Dendritic cell treated with granulocyte-macrophage colony-stimulating factor and Interleukin-4, amounts not matched to agents 40 ng/mL and 50 ng/mL, for 4 days (primary cell): ENCODE results near the gene UQCRQ.

Experiments
- H3K27ac Mint-ChIP-seq: one replicate; pipeline ENCODE4 v1.8.0; 2022; ENCODE audit warnings: mild to moderate bottlenecking, mixed read lengths
- H3K27me3 Mint-ChIP-seq: one replicate; pipeline ENCODE4 v1.8.0; 2022; ENCODE audit warnings: mild to moderate bottlenecking, mixed read lengths
- H3K36me3 Mint-ChIP-seq: one replicate; pipeline ENCODE4 v1.8.0; 2022; ENCODE audit warnings: low read depth, mixed read lengths
- H3K4me1 Mint-ChIP-seq: one replicate; pipeline ENCODE4 v1.8.0; 2022; ENCODE audit warnings: low read depth, mixed read lengths
- H3K4me3 Mint-ChIP-seq: one replicate; pipeline ENCODE4 v1.8.0; 2022; ENCODE audit warnings: mild to moderate bottlenecking, moderate library complexity, mixed read lengths
- H3K9me3 Mint-ChIP-seq: one replicate; pipeline ENCODE4 v1.8.0; 2022; ENCODE audit warnings: mixed read lengths
- intact Hi-C: fragments of 100-400 bp; cut with micrococcal nuclease; formaldehyde crosslinking; loops from one replicate; pipeline ENCODE4 v1.15.0; 2022

UQCRQ gene

DNA sequence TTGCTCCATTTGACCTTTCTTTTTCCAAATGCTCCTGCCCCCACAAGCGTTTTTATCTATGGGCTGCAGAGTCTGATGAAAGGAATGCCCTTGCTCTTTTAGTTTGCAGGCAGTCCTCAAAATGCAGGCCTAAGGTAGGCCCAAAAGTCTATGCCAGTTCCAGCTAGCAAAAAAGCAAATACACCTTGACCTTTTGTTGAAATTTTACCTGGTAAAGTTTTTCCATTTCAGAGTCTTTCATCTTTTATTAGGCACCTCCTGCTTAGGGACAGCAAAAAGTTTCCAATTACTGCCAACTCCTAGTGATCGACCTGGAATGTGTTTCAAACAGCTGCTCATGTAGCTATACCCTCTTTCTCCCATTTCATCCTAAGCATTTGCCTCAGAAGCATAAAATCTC is 4.4 kb downstream of the UQCRQ start:
- Mint-ChIP-seq H3K4me1 (peaks cover 14% of the 10 kb centered on the region), H3K27me3 (no peaks in the 10 kb centered on the region), H3K4me3 (no peak overlapping the region), H3K27ac (no peak overlapping the region), H3K36me3 (peaks cover 78% of the 10 kb centered on the region), H3K9me3 (no peaks in the 10 kb centered on the region)
- intact Hi-C loops: no loop called here

DNA sequence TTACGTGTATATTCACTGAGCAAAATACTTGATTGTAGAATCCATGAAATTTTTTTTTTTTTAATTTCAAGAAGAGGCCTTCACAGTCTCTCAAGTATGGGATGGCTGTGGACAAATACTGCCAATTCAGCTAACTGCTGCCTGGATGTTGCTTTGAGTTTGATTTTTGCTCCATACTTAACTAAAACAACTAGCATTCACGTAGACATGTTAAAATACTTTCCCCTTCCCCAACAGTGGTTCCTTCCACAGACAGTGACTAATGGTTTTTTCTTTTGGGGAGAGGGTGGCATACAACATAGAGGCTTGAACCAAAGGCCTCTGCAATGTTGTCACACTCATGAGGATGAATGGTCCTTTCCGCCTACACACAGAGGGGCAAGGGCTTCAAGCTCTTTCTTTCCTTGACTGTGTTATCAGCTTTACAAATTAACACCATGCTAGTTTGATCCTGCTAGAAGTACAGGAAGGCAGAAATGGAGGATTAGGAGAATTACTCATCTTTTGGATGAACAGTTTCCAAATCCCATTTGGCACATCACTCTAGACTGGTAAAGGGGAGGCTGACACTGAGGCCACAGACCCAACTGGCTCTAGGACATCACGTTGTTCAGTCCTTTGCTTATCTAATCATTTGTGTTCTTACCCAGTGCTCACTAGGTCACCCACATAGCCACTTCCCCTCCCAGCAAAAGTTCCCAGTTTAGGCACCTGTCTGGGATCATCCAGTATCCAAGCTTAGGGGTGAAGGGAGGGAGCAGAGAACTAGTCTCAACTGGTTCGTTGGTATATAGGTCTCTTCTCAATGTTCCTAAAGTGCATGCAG is 5.2 kb downstream of the UQCRQ start:
- peaks cover 9% of the 10 kb centered on the region for H3K4me1 Mint-ChIP-seq
- no peak overlapping the region for H3K4me3 Mint-ChIP-seq
- no peak overlapping the region for H3K27ac Mint-ChIP-seq
- intact Hi-C loops: no loop called here
- no peaks in the 10 kb centered on the region for H3K9me3 Mint-ChIP-seq
- H3K36me3 Mint-ChIP-seq: peaks cover 73% of the 10 kb centered on the region
- no peaks in the 10 kb centered on the region for H3K27me3 Mint-ChIP-seq

DNA sequence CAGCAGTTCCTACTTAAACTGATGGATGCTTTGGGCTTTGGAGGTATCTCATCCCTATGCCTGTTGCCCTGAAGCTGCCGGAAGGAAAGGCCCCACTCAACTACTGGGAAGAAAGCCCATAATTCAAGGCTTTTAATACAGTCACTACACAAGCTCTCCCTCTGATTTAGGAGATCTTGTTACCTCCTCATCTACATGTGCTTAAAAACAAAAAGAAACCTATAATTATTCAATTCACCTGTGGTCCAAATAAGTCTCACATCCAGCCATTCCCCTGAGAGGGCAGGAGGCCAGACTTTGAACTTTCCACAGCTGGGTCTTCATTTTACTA is 6.3 kb downstream of the UQCRQ start:
- Mint-ChIP-seq H3K36me3 (peaks cover 65% of the 10 kb centered on the region), H3K4me1 (peaks cover 1% of the 10 kb centered on the region), H3K4me3 (no peak overlapping the region), H3K9me3 (no peaks in the 10 kb centered on the region), H3K27ac (no peak overlapping the region), H3K27me3 (no peaks in the 10 kb centered on the region)
- intact Hi-C loops: no loop called here

- no peaks in the 10 kb centered on the region for H3K27me3 Mint-ChIP-seq
- no peaks in the 10 kb centered on the region for H3K9me3 Mint-ChIP-seq
- no peak within 1 kb of the TSS for H3K4me3 Mint-ChIP-seq
- H3K27ac Mint-ChIP-seq: no peak within 1 kb of the TSS
- no peaks in the 10 kb centered on the region for H3K4me1 Mint-ChIP-seq
- intact Hi-C loops: no loop called here
- peaks cover 65% of the 10 kb centered on the region for H3K36me3 Mint-ChIP-seq
Observed at GRCh38 chr5:132873119-132873929, 6.9 kb downstream of the UQCRQ start, which contains the start of gene LEAP2. Gene LEAP2 (plus strand): TSS chr5:132873668. CDS start chr5:132873695, 27 bp downstream.

GRCh38 chr5:132873930-132874271 is 7.5 kb downstream of the UQCRQ start:
- Mint-ChIP-seq H3K36me3 (peaks cover 65% of the 10 kb centered on the region), H3K9me3 (no peaks in the 10 kb centered on the region), H3K27me3 (no peaks in the 10 kb centered on the region), H3K4me3 (no peak overlapping the region), H3K27ac (no peak overlapping the region), H3K4me1 (no peaks in the 10 kb centered on the region)
- intact Hi-C loops: no loop called here

- H3K9me3 Mint-ChIP-seq: no peaks in the 10 kb centered on the region
- intact Hi-C loops: no loop called here
- no peaks in the 10 kb centered on the region for H3K27me3 Mint-ChIP-seq
- H3K27ac Mint-ChIP-seq: no peak overlapping the region
- no peak overlapping the region for H3K4me3 Mint-ChIP-seq
- peaks cover 66% of the 10 kb centered on the region for H3K36me3 Mint-ChIP-seq
- no peaks in the 10 kb centered on the region for H3K4me1 Mint-ChIP-seq
Observed at GRCh38 chr5:132876020-132876759, 9.7 kb downstream of the UQCRQ start.

DNA sequence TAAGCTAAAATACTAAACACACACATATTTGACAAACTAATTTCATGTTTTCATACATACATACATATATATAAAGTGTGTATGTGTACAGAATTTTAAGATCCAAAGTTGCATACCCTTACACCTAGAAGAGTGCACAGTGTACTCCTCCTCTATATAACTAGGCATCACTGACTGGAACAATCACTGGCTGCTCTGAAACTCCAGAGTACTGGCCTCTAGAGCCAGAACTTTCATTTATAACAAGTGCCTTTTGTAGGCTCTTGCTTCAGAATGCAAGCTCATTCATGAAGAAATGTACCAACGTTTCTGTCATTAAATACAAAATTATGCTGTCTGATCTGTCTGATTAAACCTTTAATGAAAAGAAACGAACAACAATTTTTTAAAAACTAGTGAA is 11.0 kb downstream of the UQCRQ start:
- intact Hi-C loops: no loop called here
- no peak overlapping the region for H3K4me3 Mint-ChIP-seq
- no peak overlapping the region for H3K27ac Mint-ChIP-seq

GRCh38 chr5:132877938-132878337 is 11.5 kb downstream of the UQCRQ start:
- H3K27ac Mint-ChIP-seq: no peak overlapping the region
- H3K4me1 Mint-ChIP-seq: no peaks in the 10 kb centered on the region
- intact Hi-C loops: no loop called here
- H3K27me3 Mint-ChIP-seq: no peaks in the 10 kb centered on the region
- peaks cover 69% of the 10 kb centered on the region for H3K36me3 Mint-ChIP-seq
- H3K9me3 Mint-ChIP-seq: no peaks in the 10 kb centered on the region
- H3K4me3 Mint-ChIP-seq: no peak overlapping the region

More for the DNA sequence above, 11.0 kb downstream of the UQCRQ start:
- Mint-ChIP-seq H3K36me3 (peaks cover 68% of the 10 kb centered on the region), H3K9me3 (no peaks in the 10 kb centered on the region), H3K4me1 (no peaks in the 10 kb centered on the region), H3K27me3 (no peaks in the 10 kb centered on the region)

- Mint-ChIP-seq H3K4me3 (no peak overlapping the region), H3K27me3 (no peaks in the 10 kb centered on the region), H3K9me3 (no peaks in the 10 kb centered on the region), H3K27ac (no peak overlapping the region), H3K36me3 (peaks cover 88% of the 10 kb centered on the region), H3K4me1 (peaks cover 23% of the 10 kb centered on the region)
- intact Hi-C loops: loop anchor here (1.0 to 5.0 kb wide), 2 partner anchors 53 to 496 kb away; partner anchors contain the start of gene SHROOM1
Observed at GRCh38 chr5:132883261-132883834, 16.9 kb downstream of the UQCRQ start.

- Mint-ChIP-seq H3K4me3 (no peak overlapping the region), H3K27me3 (no peaks in the 10 kb centered on the region), H3K27ac (no peak overlapping the region), H3K4me1 (peaks cover 23% of the 10 kb centered on the region), H3K9me3 (no peaks in the 10 kb centered on the region), H3K36me3 (peaks cover 84% of the 10 kb centered on the region)
- intact Hi-C loops: loop anchor here (5.0 kb wide), 1 partner anchor 497 kb away; no protein-coding TSS in a partner anchor
Observed at GRCh38 chr5:132884548-132884947, 18.1 kb downstream of the UQCRQ start.

DNA sequence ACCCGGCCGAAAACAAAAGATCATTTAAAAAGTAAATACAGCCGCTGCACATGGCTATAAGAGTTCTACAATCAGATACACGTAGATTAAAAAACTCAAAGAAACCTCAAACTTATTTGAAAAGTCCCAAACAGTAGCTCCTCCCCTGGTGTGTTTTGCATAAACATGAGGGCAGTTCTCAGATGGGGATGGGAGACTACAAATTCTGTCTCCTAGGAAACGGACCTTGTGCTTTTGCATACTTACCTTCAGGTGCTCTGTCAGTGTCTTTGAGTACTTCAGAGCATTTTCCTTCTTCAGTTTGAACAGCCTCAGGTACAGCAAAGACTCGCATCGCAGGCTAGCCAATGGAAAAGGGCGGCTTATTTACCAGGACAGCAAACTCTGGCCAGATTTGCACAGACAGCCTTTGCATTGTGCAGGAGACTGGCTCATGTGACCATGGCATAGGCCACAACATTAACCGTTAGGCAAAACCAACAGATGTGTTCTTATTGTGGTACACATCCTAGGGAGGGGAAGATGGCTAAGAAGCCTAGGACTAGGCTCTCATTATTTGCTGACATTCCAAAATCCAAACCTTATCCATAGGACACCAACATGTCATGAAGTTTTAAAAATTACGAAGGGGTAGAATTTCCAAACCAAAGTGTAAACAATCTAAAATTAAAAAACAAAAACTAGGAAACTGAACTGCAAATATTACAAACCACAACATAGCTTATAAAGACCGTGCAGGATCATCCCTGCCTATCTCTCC is 19.8 kb downstream of the UQCRQ start:
- no peaks in the 10 kb centered on the region for H3K27me3 Mint-ChIP-seq
- H3K9me3 Mint-ChIP-seq: no peaks in the 10 kb centered on the region
- peaks cover 23% of the 10 kb centered on the region for H3K4me1 Mint-ChIP-seq
- no peak overlapping the region for H3K27ac Mint-ChIP-seq
- intact Hi-C loops: no loop called here
- H3K36me3 Mint-ChIP-seq: peaks cover 83% of the 10 kb centered on the region
- no peak overlapping the region for H3K4me3 Mint-ChIP-seq

DNA sequence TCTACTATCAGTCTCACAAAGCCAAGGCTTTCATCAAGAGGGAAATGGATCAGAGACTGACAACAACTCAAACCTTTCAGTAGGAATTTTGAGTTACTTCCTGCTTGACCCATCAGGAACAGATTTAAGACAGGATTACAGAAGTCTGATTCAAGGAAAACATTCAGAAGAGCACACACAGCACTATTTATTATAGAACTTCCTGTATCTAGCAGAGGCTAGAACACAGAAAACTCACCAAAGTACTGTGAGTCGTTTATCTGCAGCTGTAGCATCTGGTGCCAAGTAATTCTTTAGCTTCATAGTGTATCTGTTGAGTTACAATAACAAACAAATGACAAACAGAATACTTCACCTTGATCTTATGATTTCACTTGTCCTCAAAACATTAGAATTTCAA is 20.8 kb downstream of the UQCRQ start:
- peaks cover 82% of the 10 kb centered on the region for H3K36me3 Mint-ChIP-seq
- H3K27me3 Mint-ChIP-seq: no peaks in the 10 kb centered on the region
- H3K4me3 Mint-ChIP-seq: no peak overlapping the region
- peaks cover 23% of the 10 kb centered on the region for H3K4me1 Mint-ChIP-seq
- intact Hi-C loops: no loop called here
- H3K9me3 Mint-ChIP-seq: no peaks in the 10 kb centered on the region
- H3K27ac Mint-ChIP-seq: peak overlapping the region; percentile 22

- H3K36me3 Mint-ChIP-seq: peaks cover 86% of the 10 kb centered on the region
- H3K27ac Mint-ChIP-seq: no peak overlapping the region
- peaks cover 14% of the 10 kb centered on the region for H3K4me1 Mint-ChIP-seq
- no peak overlapping the region for H3K4me3 Mint-ChIP-seq
- intact Hi-C loops: no loop called here
- no peaks in the 10 kb centered on the region for H3K27me3 Mint-ChIP-seq
- H3K9me3 Mint-ChIP-seq: no peaks in the 10 kb centered on the region
Observed at GRCh38 chr5:132889501-132889900, 23.1 kb downstream of the UQCRQ start.
